GM12878 (cell line): Measurements from ENCODE around the gene AMZ2. TPM values are rescaled to one million over a fixed set of nuclear protein-coding genes. Genes with fewer than 3 reads are reported as not detected.

Experiments
- ATAC-seq: fragments of 200-7000 bp; cut with Tn5 transposase; 3 replicates; pipeline ENCODE4 v1.9.1; 2020; ENCODE audit warnings: mild to moderate bottlenecking, moderate library complexity
- BruUV-seq: library from RNA; stranded (reverse); fragments of 400-500 nt; replicated peaks from 2 replicates; lab custom pipeline; 2021; lab: Mats Ljungman, UMichigan
- CTCF ChIA-PET: fragments of 300-600 bp; sonication (Branson Sonifier 250); formaldehyde crosslinking; extraction: SDS; loops from one replicate; lab custom pipeline; 2021; ENCODE audit warnings: inconsistent platforms; lab: Yijun Ruan, JAX
- POLR2A ChIA-PET: fragments of 350-600 bp; formaldehyde crosslinking; extraction: SDS; loops from one replicate; lab custom pipeline; 2021; ENCODE audit warnings: inconsistent platforms; lab: Charles Lee
- RAD21 ChIA-PET: fragments of 300-600 bp; sonication (Branson Sonifier 250); formaldehyde crosslinking; loops from one replicate; lab custom pipeline; 2023; ENCODE audit warnings: antibody characterized with exemption; ENCODE audit not compliant: unreplicated experiment; lab: Charles Lee
- SMC1A ChIA-PET: fragments of 300-600 bp; sonication (Branson Sonifier 250); formaldehyde crosslinking; loops from one replicate; lab custom pipeline; 2023; ENCODE audit not compliant: unreplicated experiment, uncharacterized antibody; lab: Charles Lee
- DNase-seq: peaks from one replicate; pipeline ENCODE4 v3.0.0-alpha.2; 2011; ENCODE audit warnings: low read depth, low spot score
- FAIRE-seq: peaks from 3 replicates; lab custom pipeline; 2011; peaks lifted over from hg19 to GRCh38; lab: Jason Lieb, UNC
- H2AFZ ChIP-seq: 2 replicates; pipeline ENCODE4 v1.6.0; 2011; ENCODE audit warnings: low read depth, low read length, control low read depth; ENCODE audit not compliant: control insufficient read depth
- H3K27ac ChIP-seq: 2 replicates; pipeline ENCODE4 v1.5.1; 2011; ENCODE audit warnings: control low read depth; ENCODE audit not compliant: control insufficient read depth, insufficient read depth
- H3K27me3 ChIP-seq, 2 experiments: replicated peaks in 1 of 2; 2 replicates each; pipeline versions ENCODE4 v1.6.0 to v1.6.1; 2011; ENCODE audit warnings: low read length in 1 of 2; ENCODE audit not compliant: control insufficient read depth in 2 of 2, insufficient read depth in 2 of 2
- H3K36me3 ChIP-seq, 2 experiments: 2 replicates each; pipeline ENCODE4 v1.5.1; 2011; ENCODE audit warnings: low read length in 1 of 2; ENCODE audit not compliant: control insufficient read depth in 2 of 2, insufficient read depth in 2 of 2
- H3K4me1 ChIP-seq: 2 replicates; pipeline ENCODE4 v1.6.1; 2011; ENCODE audit warnings: mild to moderate bottlenecking, low read length, moderate library complexity, mixed read lengths; ENCODE audit not compliant: control insufficient read depth, insufficient read depth
- H3K4me2 ChIP-seq: 2 replicates; pipeline ENCODE4 v1.6.0; 2011; ENCODE audit warnings: control low read depth; ENCODE audit not compliant: control insufficient read depth, insufficient read depth
- H3K4me3 ChIP-seq: fragments of 200-600 bp; sonication (generic); 2 replicates; pipeline ENCODE4 v1.5.1; 2016
- H3K79me2 ChIP-seq: 2 replicates; pipeline ENCODE4 v1.6.0; 2011; ENCODE audit warnings: low read length; ENCODE audit not compliant: control insufficient read depth, insufficient read depth
- H3K9ac ChIP-seq: 2 replicates; pipeline ENCODE4 v1.8.0; 2011; ENCODE audit warnings: low read length, control low read depth, mixed read lengths; ENCODE audit not compliant: control insufficient read depth, insufficient read depth
- H3K9me3 ChIP-seq: replicated peaks from 3 replicates; pipeline ENCODE4 v1.5.1; 2011; ENCODE audit warnings: mild to moderate bottlenecking, low read length; ENCODE audit not compliant: control insufficient read depth, insufficient read depth
- H4K20me1 ChIP-seq: 2 replicates; pipeline ENCODE4 v1.6.0; 2011; ENCODE audit not compliant: control insufficient read depth, insufficient read depth
- ASH2L ChIP-seq: fragments of 300-600, 200-600 bp; sonication (generic); IDR thresholded peaks from 2 replicates; pipeline ENCODE4 v1.6.1; 2017; ENCODE audit warnings: low read depth, mild to moderate bottlenecking, borderline replicate concordance
- CBX3 ChIP-seq: fragments of 200-600 bp; sonication (generic); IDR thresholded peaks from 2 replicates; pipeline ENCODE4 v1.6.1; 2016; ENCODE audit warnings: low read depth, borderline replicate concordance
- CREB1 ChIP-seq: IDR thresholded peaks from 2 replicates; pipeline ENCODE4 v1.6.1; 2012; ENCODE audit warnings: low read depth, mild to moderate bottlenecking, inconsistent platforms
- CREM ChIP-seq: IDR thresholded peaks from 2 replicates; pipeline ENCODE4 v1.6.1; 2014; ENCODE audit warnings: antibody characterized with exemption, low read depth
- FOXM1 ChIP-seq: IDR thresholded peaks from 2 replicates; pipeline ENCODE4 v1.6.1; 2012; ENCODE audit warnings: low read depth, mild to moderate bottlenecking, inconsistent platforms, low read length, moderate library complexity
- MXI1 ChIP-seq: fragments of 150-350 bp; IDR thresholded peaks from 2 replicates; pipeline ENCODE4 v1.6.1; 2011; ENCODE audit warnings: low read depth, mild to moderate bottlenecking, inconsistent platforms, low read length, improper control_type of control experiment
- NFIC ChIP-seq: IDR thresholded peaks from 2 replicates; pipeline ENCODE4 v1.6.1; 2012; ENCODE audit warnings: low read depth, mild to moderate bottlenecking, inconsistent platforms, low read length, moderate library complexity
- SMAD1 ChIP-seq: fragments of 450-650 bp; IDR thresholded peaks from 2 replicates; pipeline ENCODE4 v1.6.1; 2018; ENCODE audit warnings: mild to moderate bottlenecking, low read depth; ENCODE audit not compliant: partially characterized antibody
- SMARCA5 ChIP-seq: fragments of 450-650 bp; IDR thresholded peaks from 2 replicates; pipeline ENCODE4 v1.6.1; 2017; ENCODE audit warnings: mild to moderate bottlenecking
- SMC3 ChIP-seq: IDR thresholded peaks from 2 replicates; pipeline ENCODE4 v1.6.1; 2011; ENCODE audit warnings: low read length, improper control_type of control experiment, borderline replicate concordance
- SPI1 ChIP-seq: IDR thresholded peaks from 2 replicates; pipeline ENCODE4 v1.6.1; 2011; ENCODE audit warnings: low read depth, mild to moderate bottlenecking, low read length, moderate library complexity, borderline replicate concordance; ENCODE audit not compliant: insufficient read depth
- TCF3 ChIP-seq: IDR thresholded peaks from 2 replicates; pipeline ENCODE4 v1.6.1; 2012; ENCODE audit warnings: low read depth, mild to moderate bottlenecking, low read length, borderline replicate concordance; ENCODE audit not compliant: insufficient read depth
- YY1 ChIP-seq: IDR thresholded peaks from 2 replicates; pipeline ENCODE4 v1.6.1; 2011; ENCODE audit warnings: low read depth, mild to moderate bottlenecking, low read length
- WGBS: methylation state at CpG from one replicate; pipeline ENCODE4 v1.1.6; 2016; ENCODE audit warnings: low lambda C conversion rate; ENCODE audit not compliant: insufficient replicate concordance, insufficient coverage; ENCODE audit errors: missing lambda C conversion rate; 5-methylcytosine and 5-hydroxymethylcytosine counted together
- in situ Hi-C: fragments of 300-500 bp; cut with MboI; formaldehyde crosslinking; loops from 9 replicates; pipeline ENCODE4 v1.14.3; 2018; ENCODE audit warnings: mixed read lengths
- intact Hi-C: fragments of 100-400 bp; cut with micrococcal nuclease; formaldehyde crosslinking; loops from one replicate; pipeline ENCODE4 v1.14.2; 2022; ENCODE audit not compliant: unreplicated experiment
- polyA plus RNA-seq, 11 experiments: library from polyadenylated mRNA; depleted of rRNA in 4 of 11; unstranded in 6 of 11; stranded (reverse) in 5 of 11; fragments of >200 nt; fragmentation: Nextera tagmentation in 4 of 11; fragmentation: Illumina TruSeq in 1 of 11; extraction: Ambion mirVana in 4 of 11; extraction: Trizol in 1 of 11; gene quantifications; 1 replicate in 1 of 11; 2 replicates in 10 of 11; pipeline versions ENCODE4 v1.2.1 to v1.2.3, GENCODE V29; 2011 to 2016; ENCODE audit warnings: inconsistent platforms in 2 of 11, missing spikeins in 2 of 11, low read depth in 1 of 11
- total RNA-seq, 4 experiments: library from RNA; depleted of rRNA in 3 of 4; stranded (reverse); fragments of >200 nt in 3 of 4; fragmentation: Illumina TruSeq in 1 of 4; extraction: Trizol in 1 of 4; gene quantifications; 2 replicates each; pipeline versions ENCODE4 v1.2.1 to v1.2.3, GENCODE V29; 2013 to 2021
- TF ChIP-seq, protein P1 (sequence below): IDR thresholded peaks from 2 replicates; pipeline ENCODE4 v1.6.1; 2012; ENCODE audit warnings: low read length, inconsistent platforms
- TF ChIP-seq, protein P2 (sequence below): IDR thresholded peaks from 2 replicates; pipeline ENCODE4 v1.6.1; 2012; ENCODE audit warnings: low read depth, low read length, improper control_type of control experiment
- TF ChIP-seq, protein P3 (sequence below): fragments of 450-650 bp; IDR thresholded peaks from 2 replicates; pipeline ENCODE4 v1.6.1; 2018; ENCODE audit warnings: borderline replicate concordance, mild to moderate bottlenecking; ENCODE audit not compliant: partially characterized antibody
- TF ChIP-seq, protein P4 (sequence below): fragments of 450-650 bp; IDR thresholded peaks from 2 replicates; pipeline ENCODE4 v1.6.1; 2017; ENCODE audit warnings: mild to moderate bottlenecking
- TF ChIP-seq, protein P5 (sequence below): fragments of 450-650 bp; IDR thresholded peaks from 2 replicates; pipeline ENCODE4 v1.6.1; 2016; ENCODE audit warnings: mild to moderate bottlenecking

AMZ2 gene
- total and polyA plus RNA-seq, 10 of the 15 experiments (the other 5 are each of a cell fraction or from before 2014, with no cell fraction given): 79.1 to 189 (median 126) TPM

DNA sequence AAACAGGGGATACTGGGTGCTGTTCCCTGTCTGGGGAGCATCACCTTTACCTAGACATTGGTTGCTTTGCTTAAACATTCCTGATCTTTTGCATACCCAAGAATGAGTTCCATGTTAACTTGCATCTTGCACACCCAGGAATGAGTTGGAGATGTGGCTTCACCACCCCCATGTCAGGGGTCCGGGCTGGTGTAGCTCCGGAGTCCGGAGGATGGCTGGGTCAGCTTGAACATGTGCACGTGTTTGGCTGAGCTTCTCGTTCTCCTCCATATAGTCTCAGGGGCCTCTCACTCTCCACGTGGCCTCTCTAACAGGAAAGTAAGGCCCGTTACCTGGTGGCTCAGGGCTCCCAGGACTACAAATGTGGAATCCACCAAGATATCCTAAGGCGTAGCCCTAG, 18.2 kb upstream of the AMZ2 start:
- ATAC-seq: no peak
- intact Hi-C loops: no loop called here
- no peaks in the 10 kb centered on the region for H3K9me3 ChIP-seq
- no peaks in the 10 kb centered on the region for H3K27me3 ChIP-seq
- in situ Hi-C loops: no loop called here
- ChIA-PET CTCF (no interaction called here), POLR2A (no interaction called here)
- no peaks in the 10 kb centered on the region for H3K36me3 ChIP-seq
- H3K4me3 ChIP-seq: no peak overlapping the region
- no TSS peak for BruUV-seq
- FAIRE-seq: no peak
- no peak overlapping the region for H3K27ac ChIP-seq
- H4K20me1 ChIP-seq: no peaks in the 10 kb centered on the region
- no peaks in the 10 kb centered on the region for H3K79me2 ChIP-seq
- H2AFZ ChIP-seq: no peak overlapping the region
- no peak for DNase-seq
- TF ChIP-seq, protein P1, sequence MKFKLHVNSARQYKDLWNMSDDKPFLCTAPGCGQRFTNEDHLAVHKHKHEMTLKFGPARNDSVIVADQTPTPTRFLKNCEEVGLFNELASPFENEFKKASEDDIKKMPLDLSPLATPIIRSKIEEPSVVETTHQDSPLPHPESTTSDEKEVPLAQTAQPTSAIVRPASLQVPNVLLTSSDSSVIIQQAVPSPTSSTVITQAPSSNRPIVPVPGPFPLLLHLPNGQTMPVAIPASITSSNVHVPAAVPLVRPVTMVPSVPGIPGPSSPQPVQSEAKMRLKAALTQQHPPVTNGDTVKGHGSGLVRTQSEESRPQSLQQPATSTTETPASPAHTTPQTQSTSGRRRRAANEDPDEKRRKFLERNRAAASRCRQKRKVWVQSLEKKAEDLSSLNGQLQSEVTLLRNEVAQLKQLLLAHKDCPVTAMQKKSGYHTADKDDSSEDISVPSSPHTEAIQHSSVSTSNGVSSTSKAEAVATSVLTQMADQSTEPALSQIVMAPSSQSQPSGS: no peak
- no peak for TF ChIP-seq MXI1
- TF ChIP-seq NFIC: no peak
- TF ChIP-seq, protein P2, sequence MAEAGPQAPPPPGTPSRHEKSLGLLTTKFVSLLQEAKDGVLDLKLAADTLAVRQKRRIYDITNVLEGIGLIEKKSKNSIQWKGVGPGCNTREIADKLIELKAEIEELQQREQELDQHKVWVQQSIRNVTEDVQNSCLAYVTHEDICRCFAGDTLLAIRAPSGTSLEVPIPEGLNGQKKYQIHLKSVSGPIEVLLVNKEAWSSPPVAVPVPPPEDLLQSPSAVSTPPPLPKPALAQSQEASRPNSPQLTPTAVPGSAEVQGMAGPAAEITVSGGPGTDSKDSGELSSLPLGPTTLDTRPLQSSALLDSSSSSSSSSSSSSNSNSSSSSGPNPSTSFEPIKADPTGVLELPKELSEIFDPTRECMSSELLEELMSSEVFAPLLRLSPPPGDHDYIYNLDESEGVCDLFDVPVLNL: no peak
- TF ChIP-seq CREB1: no peak
- no peak for TF ChIP-seq SMAD1
- TF ChIP-seq, protein P3, sequence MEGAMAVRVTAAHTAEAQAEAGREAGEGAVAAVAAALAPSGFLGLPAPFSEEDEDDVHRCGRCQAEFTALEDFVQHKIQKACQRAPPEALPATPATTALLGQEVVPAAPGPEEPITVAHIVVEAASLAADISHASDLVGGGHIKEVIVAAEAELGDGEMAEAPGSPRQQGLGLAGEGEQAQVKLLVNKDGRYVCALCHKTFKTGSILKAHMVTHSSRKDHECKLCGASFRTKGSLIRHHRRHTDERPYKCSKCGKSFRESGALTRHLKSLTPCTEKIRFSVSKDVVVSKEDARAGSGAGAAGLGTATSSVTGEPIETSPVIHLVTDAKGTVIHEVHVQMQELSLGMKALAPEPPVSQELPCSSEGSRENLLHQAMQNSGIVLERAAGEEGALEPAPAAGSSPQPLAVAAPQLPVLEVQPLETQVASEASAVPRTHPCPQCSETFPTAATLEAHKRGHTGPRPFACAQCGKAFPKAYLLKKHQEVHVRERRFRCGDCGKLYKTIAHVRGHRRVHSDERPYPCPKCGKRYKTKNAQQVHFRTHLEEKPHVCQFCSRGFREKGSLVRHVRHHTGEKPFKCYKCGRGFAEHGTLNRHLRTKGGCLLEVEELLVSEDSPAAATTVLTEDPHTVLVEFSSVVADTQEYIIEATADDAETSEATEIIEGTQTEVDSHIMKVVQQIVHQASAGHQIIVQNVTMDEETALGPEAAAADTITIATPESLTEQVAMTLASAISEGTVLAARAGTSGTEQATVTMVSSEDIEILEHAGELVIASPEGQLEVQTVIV: no peak
- no peak for TF ChIP-seq SPI1
- TF ChIP-seq FOXM1: no peak
- TF ChIP-seq SMC3: no peak
- no peak for TF ChIP-seq SMARCA5
- TF ChIP-seq CBX3: no peak
- TF ChIP-seq YY1: no peak
- TF ChIP-seq, protein P4, sequence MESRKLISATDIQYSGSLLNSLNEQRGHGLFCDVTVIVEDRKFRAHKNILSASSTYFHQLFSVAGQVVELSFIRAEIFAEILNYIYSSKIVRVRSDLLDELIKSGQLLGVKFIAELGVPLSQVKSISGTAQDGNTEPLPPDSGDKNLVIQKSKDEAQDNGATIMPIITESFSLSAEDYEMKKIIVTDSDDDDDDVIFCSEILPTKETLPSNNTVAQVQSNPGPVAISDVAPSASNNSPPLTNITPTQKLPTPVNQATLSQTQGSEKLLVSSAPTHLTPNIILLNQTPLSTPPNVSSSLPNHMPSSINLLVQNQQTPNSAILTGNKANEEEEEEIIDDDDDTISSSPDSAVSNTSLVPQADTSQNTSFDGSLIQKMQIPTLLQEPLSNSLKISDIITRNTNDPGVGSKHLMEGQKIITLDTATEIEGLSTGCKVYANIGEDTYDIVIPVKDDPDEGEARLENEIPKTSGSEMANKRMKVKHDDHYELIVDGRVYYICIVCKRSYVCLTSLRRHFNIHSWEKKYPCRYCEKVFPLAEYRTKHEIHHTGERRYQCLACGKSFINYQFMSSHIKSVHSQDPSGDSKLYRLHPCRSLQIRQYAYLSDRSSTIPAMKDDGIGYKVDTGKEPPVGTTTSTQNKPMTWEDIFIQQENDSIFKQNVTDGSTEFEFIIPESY: no peak
- TF ChIP-seq ASH2L: no peak
- TF ChIP-seq, protein P5, sequence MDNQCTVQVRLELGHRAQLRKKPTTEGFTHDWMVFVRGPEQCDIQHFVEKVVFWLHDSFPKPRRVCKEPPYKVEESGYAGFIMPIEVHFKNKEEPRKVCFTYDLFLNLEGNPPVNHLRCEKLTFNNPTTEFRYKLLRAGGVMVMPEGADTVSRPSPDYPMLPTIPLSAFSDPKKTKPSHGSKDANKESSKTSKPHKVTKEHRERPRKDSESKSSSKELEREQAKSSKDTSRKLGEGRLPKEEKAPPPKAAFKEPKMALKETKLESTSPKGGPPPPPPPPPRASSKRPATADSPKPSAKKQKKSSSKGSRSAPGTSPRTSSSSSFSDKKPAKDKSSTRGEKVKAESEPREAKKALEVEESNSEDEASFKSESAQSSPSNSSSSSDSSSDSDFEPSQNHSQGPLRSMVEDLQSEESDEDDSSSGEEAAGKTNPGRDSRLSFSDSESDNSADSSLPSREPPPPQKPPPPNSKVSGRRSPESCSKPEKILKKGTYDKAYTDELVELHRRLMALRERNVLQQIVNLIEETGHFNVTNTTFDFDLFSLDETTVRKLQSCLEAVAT: no peak
- TF ChIP-seq TCF3: no peak
- no peak for TF ChIP-seq CREM
- TF ChIP-seq, all 136 proteins: peak for 0
- 72% methylated on average over 8 of the region's 8 CpGs for WGBS
- Histone ChIP-seq H3K4me2 (no peak overlapping the region), H3K9ac (no peak overlapping the region), H3K4me1 (peaks cover 6% of the 10 kb centered on the region)
- RAD21 ChIA-PET: no interaction called here
- SMC1A ChIA-PET: no interaction called here
